ENCODE measurements around the gene CAPZA2.
"Not testable (repeated sequence)": the region's sequence is repeated elsewhere in the genome, so short reads cannot be mapped to it uniquely, and the experiment has no call there.

CAPZA2 gene

DNA sequence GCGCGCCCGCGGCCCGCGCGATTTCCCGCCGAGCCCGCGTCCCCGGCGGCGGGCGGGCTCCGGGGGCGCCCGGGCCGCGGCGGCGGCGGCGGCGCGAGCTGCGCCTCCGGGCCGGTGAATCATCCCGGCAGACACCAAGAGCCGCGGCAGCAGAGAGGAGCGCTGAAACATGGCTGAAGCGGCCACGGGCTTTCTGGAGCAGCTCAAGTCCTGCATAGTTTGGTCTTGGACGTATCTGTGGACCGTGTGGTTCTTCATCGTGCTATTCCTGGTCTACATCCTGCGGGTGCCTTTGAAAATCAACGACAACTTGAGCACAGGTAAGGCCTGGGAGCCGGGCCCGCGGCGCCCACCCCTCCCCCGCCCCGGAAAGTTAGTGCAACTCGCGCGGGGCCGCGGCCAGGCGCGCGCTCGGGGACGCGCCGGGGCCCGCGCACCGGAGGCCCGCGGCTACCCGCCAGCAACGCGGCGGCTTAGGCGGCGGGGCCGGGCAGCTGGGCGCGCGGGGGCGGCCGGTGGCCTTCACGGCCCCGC, 91.1 kb downstream of the CAPZA2 start, which contains the start of gene ST7:
Gene ST7, plus strand, starts transcription at position 130 of the 534 bp plus-strand sequence. Its CDS starts 40 bp downstream, at position 170.
- DNase-seq (ENCODE audit: low read depth in 3 of 3, low spot score in 1 of 3), result peak; percentile 10 to 53 (median 27)

DNA sequence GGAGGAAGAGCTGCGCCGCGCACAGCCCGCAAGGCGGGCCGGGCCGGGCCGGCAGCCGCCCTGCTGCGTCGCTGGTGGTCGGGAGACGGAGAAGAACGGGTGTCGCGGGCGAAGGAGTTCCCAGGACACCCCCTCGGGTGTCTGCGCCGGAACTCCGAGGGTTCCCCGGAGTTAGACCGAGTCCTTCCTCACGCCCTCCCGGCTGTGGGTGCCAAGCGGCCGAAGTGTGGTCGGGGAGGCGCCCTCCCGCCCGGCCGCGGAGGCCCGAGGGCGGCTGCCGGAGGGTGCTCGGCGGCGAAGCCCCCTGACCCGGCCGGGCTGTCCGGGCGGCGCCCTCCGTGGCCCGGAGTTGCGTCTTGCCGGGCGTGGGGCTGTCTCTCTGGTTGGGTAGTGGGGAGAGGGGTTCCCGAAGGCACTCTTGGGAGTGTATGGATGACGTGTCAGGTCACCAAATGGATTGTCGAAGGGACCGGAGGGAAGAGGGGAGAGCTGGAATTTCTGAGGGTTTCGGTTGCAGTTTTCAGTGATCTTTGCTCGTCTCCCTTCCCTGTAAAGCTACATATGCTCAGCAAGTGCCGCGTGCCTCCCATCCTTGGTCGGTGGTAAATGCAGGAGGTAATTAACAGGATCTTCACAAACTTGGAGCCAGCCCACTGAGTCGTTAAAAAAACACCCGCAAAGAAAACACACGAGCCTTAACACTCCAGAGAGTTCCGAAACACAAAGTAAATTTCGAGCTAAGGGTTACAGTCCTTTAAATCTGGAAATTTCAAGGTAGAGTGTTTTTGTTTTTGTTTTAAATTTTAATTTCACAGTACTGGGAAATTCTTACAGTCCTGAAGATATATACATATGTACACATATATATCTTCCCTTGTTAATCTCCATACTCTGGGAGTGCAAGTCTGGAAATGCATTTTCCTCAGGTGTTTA, 91.8 kb downstream of the CAPZA2 start:
- no peak for DNase-seq (ENCODE audit: low read depth in 3 of 3, low spot score in 1 of 3)

DNA sequence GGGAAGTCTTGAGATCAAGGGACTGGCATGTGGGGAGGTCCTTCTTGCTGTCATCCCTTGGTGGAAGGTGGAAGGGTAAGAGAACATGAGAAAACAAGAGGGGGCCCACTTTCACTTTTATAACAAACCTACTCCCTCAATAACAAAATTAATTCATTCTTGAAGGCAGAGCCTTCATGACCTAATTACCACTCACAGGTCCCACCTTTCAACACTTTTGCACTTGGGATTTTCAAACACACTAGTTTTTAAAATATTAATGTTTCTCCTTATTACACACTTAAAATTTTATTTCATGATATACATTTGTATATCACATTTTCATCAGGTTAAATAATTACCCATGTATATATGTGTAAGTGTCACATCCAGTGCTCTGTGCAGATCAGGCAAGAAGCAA, 93.0 kb downstream of the CAPZA2 start:
- no peak for DNase-seq (ENCODE audit: low read depth in 3 of 3, low spot score in 1 of 3)

DNA sequence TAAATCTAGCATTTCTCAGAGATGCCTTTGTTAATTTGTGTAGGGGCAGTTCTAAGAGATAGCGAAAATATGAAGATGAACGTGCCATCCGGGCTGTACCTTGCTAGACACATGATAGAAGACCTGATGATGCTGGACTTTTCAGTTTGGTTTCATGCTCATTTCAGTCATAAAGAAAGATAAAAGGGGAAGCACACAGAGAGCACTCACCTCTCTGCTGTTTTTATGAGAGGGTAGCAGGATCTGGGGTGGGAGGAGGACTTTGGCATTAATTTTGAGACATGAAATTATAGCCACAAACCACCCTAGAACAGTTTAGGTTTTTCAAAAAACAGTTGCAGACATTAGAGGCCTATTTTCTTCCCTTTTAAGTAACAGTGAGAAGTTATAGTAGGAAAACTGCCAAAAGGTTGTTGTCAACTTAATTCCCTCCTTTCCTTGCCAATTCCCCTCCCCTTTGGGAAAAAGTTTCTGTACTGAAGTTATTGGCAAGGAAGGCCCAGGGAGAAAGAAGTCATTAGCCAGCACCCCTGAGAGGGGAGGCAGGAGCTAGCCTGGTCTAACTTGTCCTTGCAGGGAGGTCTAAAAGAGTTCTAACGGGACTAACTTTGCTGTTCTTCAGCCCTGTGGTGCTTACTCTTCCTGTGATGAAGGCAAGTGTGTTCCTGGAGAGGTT, 93.6 kb downstream of the CAPZA2 start:
- no peak for DNase-seq (ENCODE audit: low read depth in 3 of 3, low spot score in 1 of 3)

DNA sequence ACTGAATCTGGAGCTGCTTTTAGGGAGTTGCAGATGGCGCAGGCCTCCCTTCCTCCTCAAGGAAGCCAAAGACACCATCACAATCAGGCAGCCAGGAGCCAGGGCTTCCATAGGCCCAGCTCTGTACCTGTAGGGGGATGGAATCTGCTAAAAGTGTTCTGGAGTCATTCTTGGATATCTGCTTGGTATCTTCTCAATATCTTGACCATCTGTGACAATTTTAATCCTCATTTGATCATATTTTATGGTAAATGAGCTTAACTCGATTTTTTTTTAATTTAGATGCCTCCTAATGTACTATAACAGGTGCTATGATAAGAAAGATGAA, 94.1 kb downstream of the CAPZA2 start:
- no peak for DNase-seq (ENCODE audit: low read depth in 3 of 3, low spot score in 1 of 3)

- DNase-seq (ENCODE audit: low read depth in 3 of 3, low spot score in 1 of 3), result no peak
Observed at GRCh38 chr7:116957874-116958273, 95.5 kb downstream of the CAPZA2 start.

- DNase-seq (ENCODE audit: low read depth in 3 of 3, low spot score in 1 of 3), result not testable (repeated sequence)
Observed at GRCh38 chr7:116961966-116962673, 99.7 kb downstream of the CAPZA2 start.

DNA sequence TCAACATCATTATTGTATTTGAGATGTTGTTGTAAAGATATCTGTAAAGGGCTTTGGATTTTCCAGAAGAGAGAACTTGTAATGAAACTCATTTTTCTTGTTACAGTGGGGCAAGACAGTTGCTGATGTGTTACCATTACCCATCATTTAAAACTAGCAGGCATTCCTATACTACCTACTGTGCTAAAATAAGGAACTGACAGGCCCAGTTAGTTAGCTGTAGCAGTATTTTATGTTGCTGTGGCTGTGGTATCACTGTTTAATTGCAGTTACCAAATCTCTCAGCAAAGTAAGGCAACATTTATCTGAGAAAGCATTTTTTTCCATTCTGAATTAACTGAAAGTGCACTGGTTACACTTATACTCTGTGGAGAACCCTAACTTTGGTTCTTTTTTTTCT, 100.8 kb downstream of the CAPZA2 start:
- no peak for DNase-seq (ENCODE audit: low read depth in 3 of 3, low spot score in 1 of 3)

GRCh38 chr7:116966601-116967000, 104.2 kb downstream of the CAPZA2 start:
- no peak for DNase-seq (ENCODE audit: low read depth in 3 of 3, low spot score in 1 of 3)

GRCh38 chr7:116967254-116967922, 105.0 kb downstream of the CAPZA2 start:
- no peak for DNase-seq (ENCODE audit: low read depth in 3 of 3, low spot score in 1 of 3)

- no peak for DNase-seq (ENCODE audit: low read depth in 3 of 3, low spot score in 1 of 3)
Observed at GRCh38 chr7:116967983-116968382, 105.6 kb downstream of the CAPZA2 start.

DNA sequence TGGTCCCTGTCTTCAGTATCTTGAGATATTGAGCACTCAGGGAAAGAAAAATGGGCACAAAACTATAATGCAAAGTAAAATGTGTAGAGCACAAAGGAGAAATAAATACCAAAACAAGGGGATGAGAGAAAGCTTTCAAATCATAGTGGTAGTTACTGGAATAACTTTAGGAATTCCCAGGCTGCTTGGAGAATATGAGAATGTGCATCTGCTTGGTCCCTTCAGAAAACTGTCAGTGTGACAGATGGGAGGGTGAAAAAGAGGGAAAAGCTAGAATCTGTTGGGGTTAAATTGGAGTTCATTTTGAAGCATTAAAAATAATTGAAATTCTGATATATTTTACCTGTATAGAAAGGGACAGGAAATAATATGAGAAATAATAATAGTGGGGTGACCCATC, 106.2 kb downstream of the CAPZA2 start:
- no peak for DNase-seq (ENCODE audit: low read depth in 3 of 3, low spot score in 1 of 3)

DNA sequence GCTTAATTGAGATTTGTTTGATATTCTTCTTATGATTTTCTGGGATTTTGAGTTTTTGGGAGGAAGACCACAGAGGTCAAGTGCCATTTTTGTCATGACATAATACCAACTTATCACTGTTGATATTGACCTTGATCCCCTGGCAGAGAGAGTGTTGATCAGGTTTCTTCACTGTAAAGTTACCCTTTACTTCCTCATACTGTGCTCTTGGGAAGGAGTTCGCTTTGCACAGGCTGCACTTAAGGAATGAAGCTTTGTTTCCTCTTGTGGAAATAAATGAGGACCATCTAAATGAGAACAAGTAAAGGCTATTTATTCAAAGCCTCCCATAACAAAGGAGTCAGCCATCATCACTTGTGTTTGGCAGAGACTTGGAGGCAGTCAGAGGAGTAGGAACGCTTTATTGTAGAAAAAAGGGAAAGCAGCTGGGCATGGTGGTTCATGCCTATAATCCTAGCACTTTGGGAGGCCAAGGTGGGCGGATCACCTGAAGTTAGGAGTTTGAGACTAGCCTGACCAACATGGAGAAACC, 107.0 kb downstream of the CAPZA2 start:
- no peak for DNase-seq (ENCODE audit: low read depth in 3 of 3, low spot score in 1 of 3)

- no peak for DNase-seq (ENCODE audit: low read depth in 3 of 3, low spot score in 1 of 3)
Observed at GRCh38 chr7:116970238-116970910, 108.0 kb downstream of the CAPZA2 start.

GRCh38 chr7:116971153-116971552, 108.8 kb downstream of the CAPZA2 start:
- DNase-seq (ENCODE audit: low read depth in 3 of 3, low spot score in 1 of 3), result not testable (repeated sequence)
